ENCODE data around the gene C2orf72.

GRCh38 chr2:231051116-231051515, 13.8 kb downstream of the C2orf72 start:
- TF ChIP-seq CTCF (conservative IDR thresholded peaks at IDR 0.05; ENCODE audit: low read depth, low read length) (no peak), EZH2 (IDR thresholded peaks at IDR 0.05; ENCODE audit: low read length, unreplicated experiment) (no peak), EZH2phosphoT487 (IDR thresholded peaks at IDR 0.05; ENCODE audit: borderline replicate concordance, low read length) (no peak)
